HG03025 (cell line): ENCODE data around the gene MAG.

ENCODE experiments used
- ATAC-seq: cut with Tn5 transposase; IDR thresholded peaks from one replicate; pipeline ENCODE4 v1.9.1; 2021; ENCODE audit warnings: mild to moderate bottlenecking, moderate library complexity; ENCODE audit not compliant: unreplicated experiment, low FRiP score

MAG gene

GRCh38 chr19:35296644-35297514 lies 4.9 kb downstream of the MAG start:
- ATAC-seq: no peak

- ATAC-seq: no peak
Measured at GRCh38 chr19:35297515-35297848, 5.5 kb downstream of the MAG start.

GRCh38 chr19:35297922-35298321 lies 6.0 kb downstream of the MAG start:
- no peak for ATAC-seq

DNA sequence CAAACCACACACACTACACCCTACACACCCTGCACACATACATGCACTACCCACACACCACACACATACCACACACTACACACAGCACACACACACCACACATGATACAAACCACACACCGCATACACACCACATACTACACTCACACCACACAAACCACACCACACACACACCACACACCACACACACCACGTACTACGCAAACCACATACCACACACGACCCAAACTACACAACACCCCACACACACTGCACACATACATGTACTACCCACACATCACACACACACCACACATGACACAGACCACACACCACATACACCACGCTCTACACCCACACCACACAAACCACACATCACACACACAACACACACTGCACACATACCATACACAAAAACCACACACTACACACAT lies 6.6 kb downstream of the MAG start:
- ATAC-seq: no peak

GRCh38 chr19:35299523-35300338 lies 7.8 kb downstream of the MAG start:
- no peak for ATAC-seq

DNA sequence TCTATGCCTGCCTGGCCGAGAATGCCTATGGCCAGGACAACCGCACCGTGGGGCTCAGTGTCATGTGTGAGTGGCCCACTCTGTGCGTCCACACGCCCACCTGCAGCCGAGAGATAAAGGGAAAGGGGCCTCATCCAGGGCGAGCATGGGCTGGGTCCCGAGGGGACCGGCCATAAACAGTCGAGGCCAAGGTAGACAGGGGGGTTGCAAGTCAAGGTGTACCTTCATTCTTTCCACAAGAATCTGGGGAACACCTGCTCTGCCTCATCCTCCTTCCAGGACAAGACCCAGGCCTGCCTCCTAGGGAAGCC lies 8.3 kb downstream of the MAG start:
- no peak for ATAC-seq

GRCh38 chr19:35301961-35302360 lies 10.0 kb downstream of the MAG start:
- no peak for ATAC-seq

GRCh38 chr19:35302446-35302845 lies 10.5 kb downstream of the MAG start:
- ATAC-seq: no peak

DNA sequence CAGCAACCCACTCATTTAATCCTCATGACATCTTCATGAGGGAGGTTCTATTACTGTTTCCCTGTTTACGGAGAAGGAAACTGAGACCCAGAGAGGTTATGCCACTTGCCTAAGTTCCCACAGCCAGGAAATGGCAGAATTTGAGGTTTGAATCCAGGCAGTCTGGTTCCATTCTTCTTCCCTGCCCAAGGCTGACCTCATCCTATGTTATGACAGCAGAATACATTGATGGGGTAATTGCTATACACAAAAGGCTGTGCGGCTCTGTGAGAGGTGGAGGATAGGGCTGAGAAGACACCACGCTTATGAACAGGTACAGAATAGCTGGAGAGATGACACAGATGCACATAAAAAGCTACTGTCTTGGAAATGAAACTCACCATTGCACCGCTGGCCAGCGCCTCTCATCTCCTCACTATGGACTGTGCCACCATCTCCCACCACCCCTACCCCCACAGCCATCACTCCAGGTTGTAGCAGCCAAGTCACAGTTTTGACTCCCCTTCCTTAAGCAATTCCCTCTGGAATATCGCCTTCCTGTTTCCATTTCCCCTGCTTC lies 11.5 kb downstream of the MAG start:
- no peak for ATAC-seq

DNA sequence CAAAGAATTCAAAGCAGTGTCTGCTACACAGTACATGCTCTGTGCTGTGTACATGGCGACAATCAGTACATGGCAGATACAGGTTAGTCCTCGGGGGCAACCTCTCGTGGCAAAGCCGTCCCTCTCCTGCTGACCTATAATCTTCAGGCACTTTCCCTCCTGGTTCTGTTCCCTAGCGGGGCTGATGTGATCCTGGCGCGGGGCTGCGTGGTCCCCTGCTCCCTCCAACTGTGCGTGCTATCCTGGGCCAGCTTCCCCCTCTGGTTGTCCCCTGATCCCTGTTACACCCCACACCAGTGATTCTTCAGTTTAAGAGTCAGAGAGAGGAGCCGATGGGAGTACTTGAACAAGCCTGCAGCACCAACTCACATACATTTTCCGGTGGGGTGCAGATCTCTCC lies 12.1 kb downstream of the MAG start:
- ATAC-seq: no peak

DNA sequence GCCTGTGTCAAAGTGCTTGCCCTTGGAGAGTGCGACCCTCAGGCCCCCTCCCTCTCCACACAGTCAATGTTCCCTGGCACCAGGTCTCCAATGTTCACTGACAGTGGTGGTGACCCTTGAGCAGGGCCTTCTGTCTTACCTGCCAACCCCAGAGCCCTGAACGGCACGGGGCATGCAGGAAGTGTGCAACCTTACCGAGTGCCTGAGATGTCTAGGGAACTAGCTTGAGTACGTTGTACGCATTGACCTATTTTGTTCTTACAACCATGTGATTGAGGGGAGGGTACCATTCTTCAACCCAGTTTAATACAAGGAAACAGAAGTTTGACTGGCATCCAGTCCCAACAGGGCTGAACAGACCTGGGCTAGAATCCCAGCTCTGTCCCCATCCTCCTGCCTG lies 13.2 kb downstream of the MAG start:
- no peak for ATAC-seq

GRCh38 chr19:35306473-35307246 lies 14.7 kb downstream of the MAG start:
- ATAC-seq: no peak

GRCh38 chr19:35307931-35308330 lies 16.0 kb downstream of the MAG start:
- ATAC-seq: no peak

GRCh38 chr19:35308910-35309309 lies 16.9 kb downstream of the MAG start:
- no peak for ATAC-seq

DNA sequence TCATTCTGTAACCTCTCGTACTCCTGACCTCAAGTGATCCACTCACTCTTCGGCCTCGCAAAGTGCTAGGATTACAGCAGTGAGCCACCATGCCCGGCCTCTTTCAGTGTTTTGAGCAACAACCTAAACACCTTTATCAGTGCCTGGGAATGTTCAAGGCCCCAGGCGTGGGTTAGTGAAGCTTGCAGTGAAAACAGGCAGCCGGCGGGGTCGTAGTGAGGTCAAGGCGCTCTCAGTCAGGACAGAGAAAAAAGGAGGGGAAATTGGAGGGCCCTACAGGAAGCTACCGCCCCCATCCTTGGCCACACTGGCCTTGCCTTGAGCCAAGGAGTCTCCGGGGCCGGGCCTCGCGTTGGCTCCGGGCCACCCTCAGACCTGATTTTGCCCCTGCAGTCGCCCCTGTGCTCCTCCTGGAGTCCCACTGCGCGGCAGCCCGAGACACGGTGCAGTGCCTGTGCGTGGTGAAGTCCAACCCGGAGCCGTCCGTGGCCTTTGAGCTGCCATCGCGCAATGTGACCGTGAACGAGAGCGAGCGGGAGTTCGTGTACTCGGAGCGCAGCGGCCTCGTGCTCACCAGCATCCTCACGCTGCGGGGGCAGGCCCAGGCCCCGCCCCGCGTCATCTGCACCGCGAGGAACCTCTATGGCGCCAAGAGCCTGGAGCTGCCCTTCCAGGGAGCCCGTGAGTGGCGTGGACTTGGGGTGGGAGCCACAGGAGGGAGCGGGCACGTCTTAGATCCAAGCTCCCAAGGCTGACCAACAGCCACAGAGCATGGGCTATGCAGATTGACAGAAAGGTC lies 17.7 kb downstream of the MAG start:
- ATAC-seq: no peak

GRCh38 chr19:35310331-35310730 lies 18.4 kb downstream of the MAG start:
- ATAC-seq: no peak

GRCh38 chr19:35310811-35311465 lies 19.0 kb downstream of the MAG start:
- no peak for ATAC-seq

- no peak for ATAC-seq
Measured at GRCh38 chr19:35311901-35312665, 20.1 kb downstream of the MAG start.

DNA sequence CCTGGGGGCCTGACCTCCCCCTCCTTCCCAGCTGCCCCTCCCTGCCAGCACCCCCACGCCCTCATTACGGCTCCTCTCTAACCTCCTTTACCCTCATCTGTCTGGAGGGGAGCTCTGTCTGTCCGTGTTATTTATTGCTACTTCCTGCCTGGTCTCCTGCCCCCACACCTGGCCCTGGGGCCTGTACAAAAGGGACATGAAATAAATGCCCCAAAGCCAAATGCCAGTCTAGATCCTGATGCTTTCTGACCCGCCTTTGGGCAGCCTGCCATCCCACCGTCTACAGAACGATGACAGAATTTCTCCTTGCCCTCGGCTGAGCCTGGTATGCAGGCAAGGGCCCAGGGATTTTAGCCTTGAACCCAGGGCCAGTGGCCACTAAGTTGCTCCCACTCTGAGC lies 21.6 kb downstream of the MAG start:
- ATAC-seq: no peak
